GM18858 (cell line): ENCODE measurements around the gene SLC2A4RG.

ENCODE experiments used
- ATAC-seq: cut with Tn5 transposase; IDR thresholded peaks from one replicate; pipeline ENCODE4 v1.9.1; 2021; ENCODE audit not compliant: unreplicated experiment

Gene SLC2A4RG

GRCh38 chr20:63699466-63700198 lies 39.9 kb upstream of the SLC2A4RG start:
- ATAC-seq = no peak

GRCh38 chr20:63700199-63701050 lies 39.2 kb upstream of the SLC2A4RG start:
- no peak for ATAC-seq

GRCh38 chr20:63701051-63701328 lies 38.6 kb upstream of the SLC2A4RG start:
- ATAC-seq = no peak

- no peak for ATAC-seq
Observed at GRCh38 chr20:63701329-63702035, 38.1 kb upstream of the SLC2A4RG start.

- no peak for ATAC-seq
Observed at GRCh38 chr20:63702036-63702665, 37.4 kb upstream of the SLC2A4RG start.

GRCh38 chr20:63702751-63703470 lies 36.7 kb upstream of the SLC2A4RG start:
- ATAC-seq = no peak

- no peak for ATAC-seq
Observed at GRCh38 chr20:63703471-63703975, 36.1 kb upstream of the SLC2A4RG start.

- no peak for ATAC-seq
Observed at GRCh38 chr20:63703976-63704748, 35.4 kb upstream of the SLC2A4RG start.

GRCh38 chr20:63704749-63705117 lies 34.8 kb upstream of the SLC2A4RG start:
- no peak for ATAC-seq

GRCh38 chr20:63705232-63706026 lies 34.1 kb upstream of the SLC2A4RG start:
- ATAC-seq = no peak

GRCh38 chr20:63706027-63706695 lies 33.4 kb upstream of the SLC2A4RG start:
- no peak for ATAC-seq

- ATAC-seq = no peak
Observed at GRCh38 chr20:63706852-63707557, 32.6 kb upstream of the SLC2A4RG start.

- no peak for ATAC-seq
Observed at GRCh38 chr20:63707558-63708300, 31.8 kb upstream of the SLC2A4RG start, which contains the start of the genes ARFRP1 and ZGPAT. ARFRP1 (minus strand) TSS chr20:63707976; CDS start chr20:63707091, 885 bp downstream. ZGPAT (plus strand) TSS chr20:63708039; CDS start chr20:63708581, 542 bp downstream.

- ATAC-seq = no peak
Observed at GRCh38 chr20:63708301-63709148, 31.1 kb upstream of the SLC2A4RG start.

- ATAC-seq = no peak
Observed at GRCh38 chr20:63709149-63709527, 30.4 kb upstream of the SLC2A4RG start.

- no peak for ATAC-seq
Observed at GRCh38 chr20:63711085-63711645, 28.4 kb upstream of the SLC2A4RG start.
